T-cell (primary cell): ENCODE data around the gene PLEKHN1. TPM values are rescaled to one million over a fixed set of nuclear protein-coding genes. Genes with fewer than 3 reads are reported as not detected.
A peak's percentile ranks its signal among the peaks of the same experiment; 100 is the strongest.

Experiments
- ATAC-seq, 4 experiments: fragments of 200-7000 bp in 3 of 4; fragments of 150-1000 bp in 1 of 4; cut with Tn5 transposase; replicated peaks in 1 of 4; 1 replicate in 3 of 4; 2 replicates in 1 of 4; pipeline ENCODE4 v1.10.0; 2021; ENCODE audit warnings: moderate library complexity in 3 of 4, mild to moderate bottlenecking in 2 of 4, moderate number of reproducible peaks in 1 of 4
- CTCF ChIA-PET, 2 donors: fragments of 300-600 bp; sonication (Branson Sonifier 250); formaldehyde crosslinking; loops; one replicate each; lab custom pipeline; 2022; ENCODE audit warnings: antibody characterized with exemption in 2 of 2; lab: Charles Lee
- POLR2A ChIA-PET, 2 donors: fragments of 300-600 bp; sonication (Branson Sonifier 250); formaldehyde crosslinking; loops; one replicate each; lab custom pipeline; 2022; ENCODE audit warnings: antibody characterized with exemption in 2 of 2; lab: Charles Lee
- DNase-seq, 35 experiments: peaks; one replicate each; pipeline versions ENCODE4 v3.0.0 to v3.0.0-alpha.2; 2013 to 2023
- H3K27ac ChIP-seq: one replicate; pipeline ENCODE4 v1.5.1; 2013; ENCODE audit warnings: low read length
- H3K27me3 ChIP-seq, 2 experiments: replicated peaks in 1 of 2; 1 replicate in 1 of 2; 2 replicates in 1 of 2; pipeline versions ENCODE4 v1.6.1 to v1.7.0; 2013; ENCODE audit warnings: low read length in 1 of 2, mixed read lengths in 1 of 2; ENCODE audit not compliant: control insufficient read depth in 2 of 2, insufficient read depth in 2 of 2; ENCODE audit errors: extremely low read depth in 1 of 2
- H3K36me3 ChIP-seq, 2 donors: 1 replicate in 1 of 2; 2 replicates in 1 of 2; pipeline versions ENCODE4 v1.6.1 to v1.7.0; 2013; ENCODE audit warnings: low read length in 1 of 2; ENCODE audit not compliant: control insufficient read depth in 2 of 2, insufficient read depth in 1 of 2; ENCODE audit errors: extremely low read depth in 1 of 2
- H3K4me1 ChIP-seq, 2 experiments: 1 replicate in 1 of 2; 2 replicates in 1 of 2; pipeline versions ENCODE4 v1.6.1 to v1.7.0; 2013; ENCODE audit warnings: low read length in 2 of 2, mixed read lengths in 1 of 2; ENCODE audit not compliant: insufficient read depth in 2 of 2, control insufficient read depth in 1 of 2; ENCODE audit errors: extremely low read depth in 1 of 2
- H3K4me3 ChIP-seq, 2 donors: 1 replicate in 1 of 2; 2 replicates in 1 of 2; pipeline versions ENCODE4 v1.5.1 to v1.7.0; 2013; ENCODE audit warnings: mild to moderate bottlenecking in 2 of 2, low read length in 1 of 2, moderate library complexity in 1 of 2; ENCODE audit not compliant: control insufficient read depth in 1 of 2; ENCODE audit errors: extremely low read depth in 1 of 2
- H3K9me3 ChIP-seq: 2 replicates; pipeline ENCODE4 v1.7.0; 2013
- H3K27ac Mint-ChIP-seq, 2 donors: one replicate each; pipeline ENCODE4 v1.8.0; 2020 to 2021; ENCODE audit warnings: mild to moderate bottlenecking in 2 of 2, mixed read lengths in 2 of 2
- H3K27me3 Mint-ChIP-seq, 2 donors: one replicate each; pipeline ENCODE4 v1.8.0; 2021 to 2022; ENCODE audit warnings: mixed read lengths in 2 of 2
- H3K36me3 Mint-ChIP-seq: one replicate; pipeline ENCODE4 v1.8.0; 2021; ENCODE audit warnings: mixed read lengths
- H3K4me1 Mint-ChIP-seq, 3 donors: one replicate each; pipeline ENCODE4 v1.8.0; 2020 to 2022; ENCODE audit warnings: mixed read lengths in 3 of 3, mild to moderate bottlenecking in 1 of 3
- H3K4me3 Mint-ChIP-seq, 3 donors: one replicate each; pipeline ENCODE4 v1.8.0; 2020 to 2022; ENCODE audit warnings: mild to moderate bottlenecking in 3 of 3, mixed read lengths in 3 of 3, moderate library complexity in 3 of 3
- H3K9me3 Mint-ChIP-seq, 3 donors: one replicate each; pipeline ENCODE4 v1.8.0; 2020 to 2022; ENCODE audit warnings: mixed read lengths in 3 of 3
- WGBS: methylation state at CpG from one replicate; pipeline ENCODE4 v1.1.5; 2013; ENCODE audit warnings: missing lambda C conversion rate; ENCODE audit not compliant: insufficient coverage; 5-methylcytosine and 5-hydroxymethylcytosine counted together
- total RNA-seq, 35 experiments: library from RNA in 6 of 35; stranded (reverse) in 6 of 35; fragments of 120-200 nt in 1 of 35; gene quantifications; one replicate each; pipeline versions ENCODE4 v1.2.1 to v1.2.4 and lab custom pipeline; 2013 to 2026

Gene PLEKHN1
- total RNA-seq, 5 donors from 2014 or later (not counting 1 experiment from before 2014, with no cell fraction given), result 0.30 to 9.9 (median 7.3) TPM

- Histone ChIP-seq H3K36me3 (peaks cover 0 to 25% of the 10 kb centered on the region in 2 donors), H3K4me1 (peaks cover 7 to 40% of the 10 kb centered on the region in 2 experiments), H3K9me3 (no peaks in the 10 kb centered on the region), H3K27ac (no peak overlapping the region), H3K27me3 (no peaks in the 10 kb centered on the region), H3K4me3 (peak overlapping the region; percentile 57 to 65)
- no peaks in the 10 kb centered on the region for H3K9me3 Mint-ChIP-seq
- H3K27ac Mint-ChIP-seq, result no peak overlapping the region
- DNase-seq (no peak), ATAC-seq (peak; percentile 22 to 31 (median 28))
- POLR2A ChIA-PET, result interaction anchor here in 1 of 2 donors (0.6 kb wide), 1 partner anchor 182 kb away, joined by 5 read pairs; no protein-coding TSS in a partner anchor
- 23% methylated on average over 51 of the region's 57 CpGs for WGBS
- CTCF ChIA-PET, result no interaction called here
- peaks cover 17 to 30% (median 24%) of the 10 kb centered on the region in 3 donors for H3K4me1 Mint-ChIP-seq
- no peaks in the 10 kb centered on the region for H3K27me3 Mint-ChIP-seq
- H3K36me3 Mint-ChIP-seq, result peaks cover 11% of the 10 kb centered on the region
- peak overlapping the region; percentile 87 to 90 (median 87) for H3K4me3 Mint-ChIP-seq
Measured at GRCh38 chr1:959731-960362, 6.4 kb upstream of the PLEKHN1 start.

- under 1% methylated on average over 103 of the region's 109 CpGs for WGBS
- DNase-seq (peak; percentile 49 to 83 (median 70)), ATAC-seq (peak; percentile 56 to 64 (median 60))
- no peaks in the 10 kb centered on the region for H3K9me3 ChIP-seq
- Mint-ChIP-seq H3K27ac (no peak within 1 kb of the TSS), H3K27me3 (no peaks in the 10 kb centered on the region), H3K9me3 (no peaks in the 10 kb centered on the region), H3K4me1 (peaks cover 18 to 31% (median 18%) of the 10 kb centered on the region in 3 donors), H3K4me3 (peak within 1 kb of the TSS; percentile 87 to 90 (median 87)), H3K36me3 (peaks cover 5% of the 10 kb centered on the region)
- ChIA-PET CTCF (no interaction called here), POLR2A (no interaction called here)
- peak within 1 kb of the TSS; percentile 57 to 65 for H3K4me3 ChIP-seq
- peaks cover 0 to 18% of the 10 kb centered on the region in 2 donors for H3K36me3 ChIP-seq
- H3K27ac ChIP-seq, result no peak within 1 kb of the TSS
- H3K27me3 ChIP-seq, result no peaks in the 10 kb centered on the region
- peaks cover 7 to 40% of the 10 kb centered on the region in 2 experiments for H3K4me1 ChIP-seq
Measured at GRCh38 chr1:960363-961131, 5.7 kb upstream of the PLEKHN1 start, which contains the start of gene KLHL17. TSS of gene KLHL17 (plus strand) at chr1:960584. CDS start at chr1:960694, 110 bp downstream.

- peak overlapping the region in 1 of 2 donors; percentile 12 for H3K4me3 ChIP-seq
Measured at GRCh38 chr1:961132-961669, 5.1 kb upstream of the PLEKHN1 start.

GRCh38 chr1:962381-963300 is 3.6 kb upstream of the PLEKHN1 start:
- no peak for DNase-seq
- Histone ChIP-seq H3K4me1 (peaks cover 6 to 48% of the 10 kb centered on the region in 2 experiments), H3K27ac (no peak overlapping the region), H3K36me3 (peaks cover 0 to 4% of the 10 kb centered on the region in 2 donors), H3K27me3 (peaks cover 0 to 3% of the 10 kb centered on the region in 2 experiments), H3K9me3 (no peaks in the 10 kb centered on the region), H3K4me3 (no peak overlapping the region)
- ChIA-PET POLR2A (no interaction called here), CTCF (no interaction called here)
- H3K9me3 Mint-ChIP-seq, result no peaks in the 10 kb centered on the region
- WGBS, result 96% methylated on average over 42 of the region's 57 CpGs
- peak overlapping the region; percentile 22 to 27 for H3K27ac Mint-ChIP-seq
- peaks cover 11 to 29% (median 21%) of the 10 kb centered on the region in 3 donors for H3K4me1 Mint-ChIP-seq
- peak overlapping the region; percentile 58 to 71 (median 65) for H3K4me3 Mint-ChIP-seq
- H3K36me3 Mint-ChIP-seq, result peaks cover 1% of the 10 kb centered on the region
- ATAC-seq, result no peak
- no peaks in the 10 kb centered on the region for H3K27me3 Mint-ChIP-seq

More at GRCh38 chr1:961132-961669, 5.1 kb upstream of the PLEKHN1 start:
- H3K36me3 ChIP-seq, result peaks cover 0 to 13% of the 10 kb centered on the region in 2 donors
- Mint-ChIP-seq H3K27ac (no peak overlapping the region), H3K36me3 (peaks cover 5% of the 10 kb centered on the region), H3K27me3 (no peaks in the 10 kb centered on the region), H3K4me1 (peaks cover 16 to 36% (median 23%) of the 10 kb centered on the region in 3 donors), H3K9me3 (no peaks in the 10 kb centered on the region), H3K4me3 (peak overlapping the region; percentile 59 to 71 (median 69))
- H3K27me3 ChIP-seq, result no peaks in the 10 kb centered on the region
- ATAC-seq, result no peak
- peak in 1 of 35 experiments; percentile 27 for DNase-seq
- H3K4me1 ChIP-seq, result peaks cover 7 to 46% of the 10 kb centered on the region in 2 experiments
- no peaks in the 10 kb centered on the region for H3K9me3 ChIP-seq
- POLR2A ChIA-PET, result no interaction called here
- H3K27ac ChIP-seq, result no peak overlapping the region
- CTCF ChIA-PET, result no interaction called here
- WGBS, result 42% methylated on average over 53 of the region's 56 CpGs

- H3K9me3 Mint-ChIP-seq, result no peaks in the 10 kb centered on the region
- Histone ChIP-seq H3K27me3 (peaks cover 0 to 10% of the 10 kb centered on the region in 2 experiments), H3K9me3 (no peaks in the 10 kb centered on the region), H3K36me3 (peaks cover 0 to 4% of the 10 kb centered on the region in 2 donors), H3K4me1 (peaks cover 4 to 45% of the 10 kb centered on the region in 2 experiments), H3K27ac (no peak overlapping the region), H3K4me3 (no peak overlapping the region)
- peaks cover 5 to 23% (median 18%) of the 10 kb centered on the region in 3 donors for H3K4me1 Mint-ChIP-seq
- 95% methylated on average over 16 of the region's 16 CpGs for WGBS
- H3K4me3 Mint-ChIP-seq, result peak overlapping the region in 1 of 3 donors; percentile 39
- ChIA-PET CTCF (no interaction called here), POLR2A (no interaction called here)
- H3K27me3 Mint-ChIP-seq, result peaks cover 0 to under 1% of the 10 kb centered on the region in 2 donors
- DNase-seq (no peak), ATAC-seq (no peak)
- no peaks in the 10 kb centered on the region for H3K36me3 Mint-ChIP-seq
- no peak overlapping the region for H3K27ac Mint-ChIP-seq
Measured at GRCh38 chr1:963301-963651, 3.0 kb upstream of the PLEKHN1 start.
